ENCODE measurements around the gene CREB3L1.

DNA sequence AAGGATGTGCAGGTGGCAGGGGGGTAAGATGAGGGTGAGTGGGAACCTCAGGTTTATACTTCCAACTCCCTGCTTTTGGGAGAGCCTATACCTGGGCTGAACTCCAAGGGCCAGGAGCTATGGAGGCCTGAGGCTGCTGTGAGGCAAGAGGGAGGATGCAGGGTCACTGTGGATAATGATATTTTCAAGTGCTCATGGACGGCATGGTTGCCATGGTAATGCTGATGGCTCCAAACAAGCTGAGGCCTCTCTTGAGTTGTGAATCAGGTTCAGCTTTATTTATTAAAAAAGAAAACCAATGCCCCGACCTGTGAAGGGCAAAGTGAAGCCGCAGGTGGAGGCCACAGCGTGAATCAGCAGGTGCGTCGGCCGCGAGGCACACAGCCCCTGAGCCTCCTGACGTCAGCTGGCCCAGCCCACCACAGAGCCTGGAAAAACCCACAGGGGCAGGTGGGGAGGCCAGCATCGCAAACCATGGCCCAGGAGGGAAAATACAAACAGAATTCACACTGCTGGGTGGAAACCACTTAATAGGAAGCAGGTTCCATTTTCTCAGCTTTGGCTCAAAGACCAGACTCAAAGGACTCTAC is 17.4 kb upstream of the CREB3L1 start:
- no peak for TF ChIP-seq ARNTL (CRISPR knock-in tag; IDR thresholded peaks at IDR 0.05; ENCODE audit: borderline replicate concordance, low read depth)
- no peak for TF ChIP-seq ZFP3 (CRISPR knock-in tag; IDR thresholded peaks at IDR 0.05)
- TF ChIP-seq CSDC2 (CRISPR knock-in tag; IDR thresholded peaks at IDR 0.05) = no peak
- no peak for TF ChIP-seq GLIS3 (CRISPR knock-in tag; IDR thresholded peaks at IDR 0.05)
- TF ChIP-seq ESRRG (CRISPR knock-in tag; IDR thresholded peaks at IDR 0.05) = no peak
- no peak for TF ChIP-seq PPARA (CRISPR knock-in tag; IDR thresholded peaks at IDR 0.05; ENCODE audit: borderline replicate concordance)
- TF ChIP-seq ZNF70 (CRISPR knock-in tag; IDR thresholded peaks at IDR 0.05) = no peak
- TF ChIP-seq ZC3H10 (CRISPR knock-in tag; IDR thresholded peaks at IDR 0.05) = no peak
- TF ChIP-seq POU6F1 (CRISPR knock-in tag; IDR thresholded peaks at IDR 0.05; ENCODE audit: borderline replicate concordance, low read depth) = no peak
- TF ChIP-seq ZFP30 (CRISPR knock-in tag; IDR thresholded peaks at IDR 0.05) = no peak
- TF ChIP-seq, protein P1, sequence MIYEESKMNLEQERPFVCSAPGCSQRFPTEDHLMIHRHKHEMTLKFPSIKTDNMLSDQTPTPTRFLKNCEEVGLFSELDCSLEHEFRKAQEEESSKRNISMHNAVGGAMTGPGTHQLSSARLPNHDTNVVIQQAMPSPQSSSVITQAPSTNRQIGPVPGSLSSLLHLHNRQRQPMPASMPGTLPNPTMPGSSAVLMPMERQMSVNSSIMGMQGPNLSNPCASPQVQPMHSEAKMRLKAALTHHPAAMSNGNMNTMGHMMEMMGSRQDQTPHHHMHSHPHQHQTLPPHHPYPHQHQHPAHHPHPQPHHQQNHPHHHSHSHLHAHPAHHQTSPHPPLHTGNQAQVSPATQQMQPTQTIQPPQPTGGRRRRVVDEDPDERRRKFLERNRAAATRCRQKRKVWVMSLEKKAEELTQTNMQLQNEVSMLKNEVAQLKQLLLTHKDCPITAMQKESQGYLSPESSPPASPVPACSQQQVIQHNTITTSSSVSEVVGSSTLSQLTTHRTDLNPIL (CRISPR knock-in tag; IDR thresholded peaks at IDR 0.05; ENCODE audit: low read depth) = no peak

Data from SK-N-SH treated with all-trans-retinoic acid at 6 μM for 48 hours (cell line).